ENCODE data around the gene SMCO2.

DNA sequence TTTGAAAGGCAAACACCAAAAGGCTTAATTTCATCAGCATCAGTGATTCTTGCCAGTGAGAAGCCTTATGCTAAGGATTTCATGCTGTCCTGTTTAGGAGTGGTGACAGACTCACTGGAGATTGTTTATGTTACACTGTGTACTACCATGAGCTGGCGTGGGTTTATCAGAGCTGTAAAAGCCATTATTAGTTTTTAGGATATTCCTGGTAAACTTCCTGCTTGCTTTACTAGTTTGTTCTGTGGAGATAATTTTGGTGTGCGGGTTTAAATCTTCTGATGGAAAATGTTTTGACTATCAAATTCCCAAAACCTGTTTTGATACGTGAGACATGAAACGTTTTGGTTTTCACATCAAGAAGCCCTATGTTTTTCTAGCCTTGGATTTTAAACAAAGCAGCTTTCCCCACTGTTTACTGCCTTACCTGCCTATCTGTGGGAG lies 92.7 kb downstream of the SMCO2 start:
- TF ChIP-seq CTCF (IDR thresholded peaks at IDR 0.05; ENCODE audit: control extremely low read depth in 1 of 3, insufficient read depth in 1 of 3, low read depth in 1 of 3, low read length in 3 of 3) (no peak), KDM1A (IDR thresholded peaks at IDR 0.05; ENCODE audit: borderline replicate concordance, low read length) (no peak), POLR2AphosphoS5 (IDR thresholded peaks at IDR 0.05; ENCODE audit: low read depth, low read length) (no peak), TAF1 (IDR thresholded peaks at IDR 0.05; ENCODE audit: low read depth, low read length) (no peak), HDAC2 (IDR thresholded peaks at IDR 0.05; ENCODE audit: borderline replicate concordance in 1 of 2, low read depth in 2 of 2, low read length in 2 of 2) (no peak), TEAD4 (IDR thresholded peaks at IDR 0.05; ENCODE audit: low read depth, low read length) (no peak), USF2 (IDR thresholded peaks at IDR 0.05; ENCODE audit: low read length) (no peak), SIRT6 (IDR thresholded peaks at IDR 0.05; ENCODE audit: low read length) (no peak), FOSL1 (IDR thresholded peaks at IDR 0.05; ENCODE audit: insufficient read depth, low read depth, low read length) (no peak), RAD21 (IDR thresholded peaks at IDR 0.05 in 1 of 2, conservative IDR thresholded peaks at IDR 0.05 in 1 of 2; ENCODE audit: low read depth in 2 of 2, low read length in 2 of 2) (no peak), SUZ12 (IDR thresholded peaks at IDR 0.05; ENCODE audit: low read length) (no peak)

Data from H1 (cell line).